Measurements from ENCODE around the gene ELK3.
"Not testable (repeated sequence)": the region's sequence is repeated elsewhere in the genome, so short reads cannot be mapped to it uniquely, and the experiment has no call there.

ELK3 gene

GRCh38 chr12:96315741-96316481 is 121.7 kb downstream of the ELK3 start:
- not testable (repeated sequence) for DNase-seq

DNA sequence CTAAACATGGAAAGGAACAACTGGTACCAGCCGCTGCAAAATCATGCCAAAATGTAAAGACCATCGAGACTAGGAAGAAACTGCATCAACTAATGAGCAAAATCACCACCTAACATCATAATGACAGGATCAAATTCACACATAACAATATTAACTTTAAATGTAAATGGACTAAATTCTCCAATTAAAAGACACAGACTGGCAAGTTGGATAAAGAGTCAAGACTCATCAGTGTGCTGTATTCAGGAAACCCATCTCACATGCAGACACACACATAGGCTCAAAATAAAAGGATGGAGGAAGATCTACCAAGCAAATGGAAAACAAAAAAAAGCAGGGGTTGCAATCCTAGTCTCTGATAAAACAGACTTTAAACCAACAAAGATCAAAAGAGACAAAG is 123.6 kb downstream of the ELK3 start:
- not testable (repeated sequence) for DNase-seq
